NCI-H187 (cell line): Measurements from ENCODE around the gene SLC13A3.
A peak's percentile ranks its signal among the peaks of the same experiment; 100 is the strongest.

Experiments used
- DNase-seq, 2 experiments: peaks; one replicate each; lab custom pipeline; 2025; lab: John Stamatoyannopoulos, UW

The SLC13A3 gene

GRCh38 chr20:46523108-46523507 lies 128.2 kb downstream of the SLC13A3 start:
- DNase-seq: no peak

DNA sequence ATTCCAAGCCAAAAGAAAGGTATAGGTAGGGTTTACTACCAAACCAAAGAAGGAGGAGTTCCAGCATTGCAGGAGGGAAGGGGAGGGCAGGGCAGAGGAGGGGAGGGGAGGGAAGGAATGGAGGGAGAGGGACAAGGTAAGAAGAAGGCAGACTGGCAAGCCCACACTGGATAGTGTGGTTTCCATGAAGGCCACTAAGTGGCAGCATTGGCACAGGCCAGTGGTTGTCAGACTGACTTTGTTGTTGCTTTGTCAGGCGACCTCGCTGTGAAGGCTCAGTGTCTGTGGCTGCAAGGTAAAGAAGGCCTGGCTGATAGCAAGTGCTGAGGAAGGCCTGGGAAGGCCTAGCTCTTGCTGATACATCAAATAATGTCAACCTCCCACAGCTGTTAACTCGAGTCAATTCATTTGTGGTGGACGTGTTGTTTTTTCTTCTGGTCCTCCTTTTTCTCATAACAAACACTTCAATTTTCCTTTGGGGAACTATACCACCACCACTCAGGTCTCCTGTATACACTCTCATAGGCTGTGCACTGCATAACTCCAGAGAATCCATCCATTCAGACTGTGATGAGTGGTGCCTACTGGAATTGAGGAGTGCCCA lies 130.2 kb downstream of the SLC13A3 start:
- no peak for DNase-seq

DNA sequence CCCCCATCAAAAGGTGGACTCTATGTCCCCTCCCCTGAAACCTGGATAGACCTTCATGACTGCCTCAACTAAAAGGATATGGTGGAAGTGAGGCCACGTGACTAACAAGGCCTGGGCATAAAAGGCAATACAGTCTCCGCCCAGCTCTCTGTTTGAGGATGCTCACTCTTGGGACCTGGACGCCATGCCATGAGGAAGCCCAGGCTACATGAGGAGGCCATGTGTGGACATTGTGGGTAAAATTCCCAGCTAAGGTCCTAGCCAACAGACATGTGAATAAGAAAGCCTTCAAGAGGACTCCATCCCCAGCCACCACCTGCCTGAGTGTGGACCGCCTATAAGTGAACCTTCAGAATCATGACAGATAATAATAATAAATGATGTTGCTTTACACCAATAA lies 130.7 kb downstream of the SLC13A3 start:
- no peak for DNase-seq

DNA sequence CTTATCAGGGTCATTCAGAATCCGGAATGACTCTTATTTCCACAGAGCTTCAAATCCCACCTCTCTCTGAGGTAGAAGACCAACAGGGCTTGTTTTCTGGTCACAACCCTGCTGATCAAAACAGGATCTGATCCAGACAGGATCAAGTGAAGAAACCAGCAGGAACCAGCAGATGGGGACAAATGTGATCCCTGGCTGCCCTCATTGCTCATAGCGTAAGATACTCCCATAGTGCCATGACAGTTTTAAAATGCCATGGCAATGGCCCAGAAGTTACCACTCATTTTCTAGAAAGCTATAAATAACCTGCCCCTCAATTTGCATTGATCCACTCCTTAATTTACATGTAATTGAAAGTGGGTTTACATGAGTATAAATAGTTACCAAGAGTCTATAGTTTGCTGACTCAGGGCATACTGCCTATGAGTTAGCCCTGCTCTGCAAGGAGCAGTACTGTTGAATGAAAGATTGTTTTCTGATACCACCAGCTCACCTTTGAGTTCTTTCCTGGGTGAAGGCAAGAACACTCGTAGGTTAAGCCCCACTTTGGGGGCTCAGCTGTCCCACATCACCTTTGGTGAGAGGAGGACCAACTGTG lies 131.7 kb downstream of the SLC13A3 start:
- no peak for DNase-seq

DNA sequence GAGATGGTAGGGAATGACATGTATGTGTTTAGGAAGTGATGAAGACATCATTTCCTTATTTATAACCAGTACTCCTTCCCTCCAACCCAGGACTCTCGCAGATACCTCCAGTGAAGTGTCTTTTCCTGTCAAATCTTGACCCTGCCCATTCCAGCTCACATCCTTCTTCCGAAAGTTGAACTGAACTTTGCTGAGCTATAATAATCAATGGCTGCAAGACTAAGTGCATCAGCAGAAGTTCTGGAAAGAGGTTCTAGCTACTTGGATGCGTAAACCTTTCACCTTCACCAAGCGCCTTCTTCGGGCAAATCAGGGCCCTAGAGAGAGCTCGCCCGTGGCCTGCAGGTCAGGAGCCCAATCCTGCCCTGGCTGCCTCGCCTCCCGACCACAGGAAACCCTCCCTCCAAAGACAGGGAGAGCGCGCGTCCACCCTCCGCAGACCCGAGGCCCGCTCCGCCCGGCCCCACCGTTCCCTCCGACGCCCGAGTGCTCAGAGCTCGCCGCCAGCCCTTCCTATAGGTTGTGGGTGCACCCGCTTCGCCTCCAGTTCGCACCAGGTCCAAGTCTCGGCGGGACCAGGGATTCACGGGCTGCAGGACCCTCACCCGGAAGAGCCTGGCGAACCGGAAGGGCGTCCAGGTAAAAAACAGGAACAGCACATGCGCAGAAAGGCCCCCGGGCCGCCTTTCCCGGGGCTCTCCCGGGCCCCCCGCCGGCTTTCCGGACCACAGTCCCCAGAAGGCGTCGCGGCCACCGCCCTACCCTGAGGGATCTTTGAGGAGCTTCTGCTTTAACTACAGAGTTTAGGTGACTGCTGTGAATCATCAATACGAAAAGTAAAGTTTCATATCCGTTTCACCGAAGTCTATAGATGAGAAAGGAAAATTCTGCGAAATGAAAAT lies 138.1 kb downstream of the SLC13A3 start, which contains the start of gene ZNF334:
ZNF334 (minus strand) TSS at position 617 of the 902 bp plus-strand sequence. CDS start 1,457 bp downstream, outside the sequence.
- peak; percentile 7 to 18 for DNase-seq

DNA sequence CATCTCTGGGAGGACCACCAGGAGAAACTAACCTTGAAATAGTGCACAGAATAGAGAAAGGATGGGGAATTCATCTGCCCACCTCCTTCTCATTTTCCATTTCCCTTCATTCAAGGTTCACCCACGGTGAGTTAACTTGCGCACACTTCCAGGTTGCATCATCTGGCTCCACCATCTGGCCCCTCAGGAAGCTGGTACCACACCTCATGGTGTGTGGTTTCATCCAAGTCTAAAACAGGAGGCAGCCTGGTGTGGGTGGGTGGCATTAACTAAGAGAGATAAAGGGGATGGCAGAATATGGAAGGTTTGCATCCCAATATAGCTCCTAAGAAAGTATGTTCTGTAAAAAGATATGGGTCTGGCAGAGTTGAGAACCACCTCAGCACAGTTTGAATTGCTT lies 141.7 kb downstream of the SLC13A3 start:
- DNase-seq: no peak
